ENCODE results near the gene MAP2K3. TPM values are rescaled to one million over a fixed set of nuclear protein-coding genes. Genes with fewer than 3 reads are reported as not detected.

MAP2K3 gene
- total and polyA plus RNA-seq, 12 donors, result 6.4 to 64.8 (median 32.2) TPM

GRCh38 chr17:21268596-21269188, 15.8 kb upstream of the MAP2K3 start:
- Histone ChIP-seq H3K36me3 (replicated peaks in 1 of 2) (no peaks in the 10 kb centered on the region), H3K4me3 (no peak overlapping the region), H3K27ac (no peak overlapping the region), H3K9me3 (replicated peaks in 1 of 3) (no peaks in the 10 kb centered on the region), H3K4me1 (replicated peaks in 1 of 2) (no peaks in the 10 kb centered on the region), H3K27me3 (no peaks in the 10 kb centered on the region)
- WGBS, 4 donors, result 45 to 69% (median 56%) methylated on average over 7 of the region's 7 CpGs
- DNase-seq, result no peak
- TF ChIP-seq POLR2A (IDR thresholded peaks at IDR 0.05), result no peak
- intact Hi-C loops (cut with DNase I), result no loop called here

GRCh38 chr17:21269394-21269793, 15.1 kb upstream of the MAP2K3 start:
- Histone ChIP-seq H3K4me1 (replicated peaks in 1 of 2) (no peaks in the 10 kb centered on the region), H3K27ac (no peak overlapping the region), H3K36me3 (replicated peaks in 1 of 2) (no peaks in the 10 kb centered on the region), H3K27me3 (no peaks in the 10 kb centered on the region), H3K4me3 (no peak overlapping the region), H3K9me3 (replicated peaks in 1 of 3) (no peaks in the 10 kb centered on the region)
- intact Hi-C loops (cut with DNase I), result no loop called here
- TF ChIP-seq POLR2A (IDR thresholded peaks at IDR 0.05), result no peak
- TF ChIP-seq, protein P1, sequence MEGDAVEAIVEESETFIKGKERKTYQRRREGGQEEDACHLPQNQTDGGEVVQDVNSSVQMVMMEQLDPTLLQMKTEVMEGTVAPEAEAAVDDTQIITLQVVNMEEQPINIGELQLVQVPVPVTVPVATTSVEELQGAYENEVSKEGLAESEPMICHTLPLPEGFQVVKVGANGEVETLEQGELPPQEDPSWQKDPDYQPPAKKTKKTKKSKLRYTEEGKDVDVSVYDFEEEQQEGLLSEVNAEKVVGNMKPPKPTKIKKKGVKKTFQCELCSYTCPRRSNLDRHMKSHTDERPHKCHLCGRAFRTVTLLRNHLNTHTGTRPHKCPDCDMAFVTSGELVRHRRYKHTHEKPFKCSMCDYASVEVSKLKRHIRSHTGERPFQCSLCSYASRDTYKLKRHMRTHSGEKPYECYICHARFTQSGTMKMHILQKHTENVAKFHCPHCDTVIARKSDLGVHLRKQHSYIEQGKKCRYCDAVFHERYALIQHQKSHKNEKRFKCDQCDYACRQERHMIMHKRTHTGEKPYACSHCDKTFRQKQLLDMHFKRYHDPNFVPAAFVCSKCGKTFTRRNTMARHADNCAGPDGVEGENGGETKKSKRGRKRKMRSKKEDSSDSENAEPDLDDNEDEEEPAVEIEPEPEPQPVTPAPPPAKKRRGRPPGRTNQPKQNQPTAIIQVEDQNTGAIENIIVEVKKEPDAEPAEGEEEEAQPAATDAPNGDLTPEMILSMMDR (IDR thresholded peaks at IDR 0.05), result no peak
- 60 to 64% (median 62%) methylated on average over 8 of the region's 8 CpGs for WGBS, 4 donors
- no peak for DNase-seq

- DNase-seq, result no peak
- 86 to 93% (median 91%) methylated on average over 7 to 10 of the region's 10 CpGs for WGBS, 4 donors
- TF ChIP-seq, protein P1 (IDR thresholded peaks at IDR 0.05), result no peak
- TF ChIP-seq POLR2A (IDR thresholded peaks at IDR 0.05), result no peak
Measured at GRCh38 chr17:21271454-21272183, 12.9 kb upstream of the MAP2K3 start.

DNA sequence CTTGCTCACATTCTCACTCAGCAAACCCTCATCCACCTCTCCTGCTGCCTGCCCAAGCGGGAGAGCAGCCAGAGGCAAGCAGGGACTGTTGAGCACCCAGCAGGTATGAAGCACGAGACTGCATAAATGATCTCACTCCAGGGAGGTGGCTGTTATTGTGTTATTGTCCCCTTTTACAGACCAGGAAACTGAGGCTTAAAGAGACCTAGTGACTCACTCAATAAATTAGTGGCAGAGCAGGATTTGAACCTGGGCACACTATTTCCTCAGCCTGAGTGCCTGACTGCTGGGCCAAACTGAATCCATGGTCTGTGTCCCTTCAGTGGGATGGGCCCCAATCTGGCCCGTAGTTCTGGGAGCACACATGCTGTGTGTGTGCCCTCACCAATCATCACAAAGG, 12.3 kb upstream of the MAP2K3 start:
- H3K27ac ChIP-seq, result no peak overlapping the region
- H3K4me1 ChIP-seq (replicated peaks in 1 of 2), result peaks cover 0 to 12% of the 10 kb centered on the region in 2 donors
- no peak overlapping the region for H3K4me3 ChIP-seq
- no peaks in the 10 kb centered on the region for H3K27me3 ChIP-seq
- intact Hi-C loops (cut with DNase I), result no loop called here
- H3K9me3 ChIP-seq (replicated peaks in 1 of 3), result no peaks in the 10 kb centered on the region
- no peaks in the 10 kb centered on the region for H3K36me3 ChIP-seq (replicated peaks in 1 of 2)
- DNase-seq, result no peak
- 78 to 91% (median 83%) methylated on average over 3 of the region's 3 CpGs for WGBS, 4 donors
- no peak for TF ChIP-seq POLR2A (IDR thresholded peaks at IDR 0.05)
- TF ChIP-seq, protein P1 (IDR thresholded peaks at IDR 0.05), result no peak

More at GRCh38 chr17:21271454-21272183, 12.9 kb upstream of the MAP2K3 start:
- Histone ChIP-seq H3K27ac (no peak overlapping the region), H3K36me3 (replicated peaks in 1 of 2) (no peaks in the 10 kb centered on the region), H3K4me1 (replicated peaks in 1 of 2) (peaks cover 0 to 12% of the 10 kb centered on the region in 2 donors), H3K4me3 (no peak overlapping the region), H3K9me3 (replicated peaks in 1 of 3) (no peaks in the 10 kb centered on the region), H3K27me3 (no peaks in the 10 kb centered on the region)
- intact Hi-C loops (cut with DNase I), result no loop called here

Measured in adrenal gland (tissue), 12 donors.